ENCODE data around the gene TMEM212.

- TF ChIP-seq RAD51 (IDR thresholded peaks at IDR 0.05; ENCODE audit: borderline replicate concordance), result no peak
- TF ChIP-seq TCF7 (IDR thresholded peaks at IDR 0.05; ENCODE audit: low read depth), result no peak
- no peak for TF ChIP-seq TCF12 (IDR thresholded peaks at IDR 0.05)
- no peak for TF ChIP-seq TCF12 (CRISPR knock-in tag; IDR thresholded peaks at IDR 0.05)
- TF ChIP-seq ARNTL (CRISPR knock-in tag; IDR thresholded peaks at IDR 0.05), result no peak
Observed at GRCh38 chr3:171821044-171821443, 22.1 kb upstream of the TMEM212 start.

Measured in HepG2 (cell line).